Panc1 (cell line): ENCODE data around the gene MACROD2.

Experiments
- POLR2AphosphoS5 ChIP-seq: IDR thresholded peaks from 2 replicates; pipeline ENCODE4 v1.6.1; 2012; ENCODE audit warnings: mild to moderate bottlenecking, low read depth, low read length, moderate library complexity
- TF ChIP-seq, protein P1 (sequence below): fragments of 450-650 bp; IDR thresholded peaks from 2 replicates; pipeline ENCODE4 v1.5.1; 2017; ENCODE audit warnings: mild to moderate bottlenecking

DNA sequence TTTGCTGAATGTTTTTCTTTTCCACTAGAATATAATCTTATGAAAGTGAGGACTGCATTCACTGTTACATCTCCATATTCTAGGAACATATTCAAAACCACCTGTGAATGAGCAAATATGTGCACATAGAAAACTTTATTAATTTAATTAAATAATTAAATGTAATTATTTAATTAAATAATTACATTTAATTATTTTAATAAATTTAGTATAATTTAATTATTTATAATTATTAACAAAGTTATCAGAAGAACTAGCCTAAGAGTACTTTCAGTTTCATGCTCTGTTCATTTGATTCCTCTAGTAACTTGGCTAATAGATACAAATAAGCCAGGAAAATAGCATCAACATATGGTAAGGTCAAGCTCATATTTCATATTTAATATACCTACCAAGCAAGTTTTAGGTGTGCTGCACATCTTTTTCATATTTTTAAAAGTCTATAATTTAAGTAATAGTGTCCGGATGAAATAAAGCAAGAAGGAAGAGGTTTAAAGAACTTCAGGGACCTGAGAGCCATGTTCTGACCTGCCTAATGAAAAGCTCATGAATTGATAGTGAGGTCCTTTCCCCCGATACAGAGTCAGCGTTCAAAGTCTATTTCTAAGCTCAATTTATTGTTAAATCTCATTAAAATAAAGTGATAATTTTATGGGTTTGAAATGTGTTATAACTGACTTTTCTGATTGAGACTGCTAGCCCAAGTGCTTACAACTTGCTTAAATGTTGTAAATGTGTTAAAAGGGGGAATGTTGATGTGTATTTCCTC, 703.5 kb downstream of the MACROD2 start:
- TF ChIP-seq, protein P1, sequence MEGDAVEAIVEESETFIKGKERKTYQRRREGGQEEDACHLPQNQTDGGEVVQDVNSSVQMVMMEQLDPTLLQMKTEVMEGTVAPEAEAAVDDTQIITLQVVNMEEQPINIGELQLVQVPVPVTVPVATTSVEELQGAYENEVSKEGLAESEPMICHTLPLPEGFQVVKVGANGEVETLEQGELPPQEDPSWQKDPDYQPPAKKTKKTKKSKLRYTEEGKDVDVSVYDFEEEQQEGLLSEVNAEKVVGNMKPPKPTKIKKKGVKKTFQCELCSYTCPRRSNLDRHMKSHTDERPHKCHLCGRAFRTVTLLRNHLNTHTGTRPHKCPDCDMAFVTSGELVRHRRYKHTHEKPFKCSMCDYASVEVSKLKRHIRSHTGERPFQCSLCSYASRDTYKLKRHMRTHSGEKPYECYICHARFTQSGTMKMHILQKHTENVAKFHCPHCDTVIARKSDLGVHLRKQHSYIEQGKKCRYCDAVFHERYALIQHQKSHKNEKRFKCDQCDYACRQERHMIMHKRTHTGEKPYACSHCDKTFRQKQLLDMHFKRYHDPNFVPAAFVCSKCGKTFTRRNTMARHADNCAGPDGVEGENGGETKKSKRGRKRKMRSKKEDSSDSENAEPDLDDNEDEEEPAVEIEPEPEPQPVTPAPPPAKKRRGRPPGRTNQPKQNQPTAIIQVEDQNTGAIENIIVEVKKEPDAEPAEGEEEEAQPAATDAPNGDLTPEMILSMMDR: no peak
- TF ChIP-seq POLR2AphosphoS5: no peak
